Endothelial cell of umbilical vein (primary cell): ENCODE measurements around the gene LRRC42. TPM values are rescaled to one million over a fixed set of nuclear protein-coding genes. Genes with fewer than 3 reads are reported as not detected.

Experiments used
- BruUV-seq: library from RNA; stranded (reverse); fragments of 400-500 nt; replicated peaks from 2 replicates; lab custom pipeline; 2021; lab: Mats Ljungman, UMichigan
- CTCF ChIA-PET: fragments of 300-600, 350-600 bp; sonication (Branson Sonifier 250); formaldehyde crosslinking; loops from one replicate; lab custom pipeline; 2021; ENCODE audit warnings: antibody characterized with exemption, inconsistent platforms; lab: Charles Lee
- POLR2A ChIA-PET: fragments of 300-600, 350-600 bp; sonication (Branson Sonifier 250); formaldehyde crosslinking; loops from one replicate; lab custom pipeline; 2021; ENCODE audit warnings: antibody characterized with exemption, inconsistent platforms; lab: Charles Lee
- DNase-seq: peaks from one replicate; pipeline ENCODE4 v3.0.0-alpha.2; 2011; ENCODE audit warnings: low read depth, low spot score
- FAIRE-seq: peaks from 2 replicates; lab custom pipeline; 2011; peaks lifted over from hg19 to GRCh38; lab: Jason Lieb, UNC
- H2AFZ ChIP-seq: 2 replicates; pipeline ENCODE4 v1.6.0; 2012; ENCODE audit warnings: low read depth, low read length, control low read depth, inconsistent platforms
- H3K27ac ChIP-seq: 2 replicates; pipeline ENCODE4 v1.5.1; 2011; ENCODE audit warnings: low read depth, mild to moderate bottlenecking, control low read depth, low read length, moderate library complexity; ENCODE audit not compliant: insufficient read depth
- H3K27me3 ChIP-seq, 2 experiments: 2 replicates each; pipeline versions ENCODE4 v1.6.0 to v1.6.1; 2011; ENCODE audit warnings: low read length in 2 of 2, mixed read lengths in 1 of 2; ENCODE audit not compliant: control insufficient read depth in 2 of 2, insufficient read depth in 2 of 2
- H3K36me3 ChIP-seq, 2 experiments: 2 replicates in 1 of 2; 3 replicates in 1 of 2; pipeline ENCODE4 v1.5.1; 2011; ENCODE audit warnings: low read length in 2 of 2, mild to moderate bottlenecking in 1 of 2, moderate library complexity in 1 of 2; ENCODE audit not compliant: control insufficient read depth in 2 of 2, insufficient read depth in 2 of 2; ENCODE audit errors: extremely low read depth in 1 of 2
- H3K4me1 ChIP-seq: 3 replicates; pipeline ENCODE4 v1.5.1; 2011; ENCODE audit warnings: mild to moderate bottlenecking, low read length; ENCODE audit not compliant: control insufficient read depth, insufficient read depth; ENCODE audit errors: extremely low read depth
- H3K4me2 ChIP-seq: 2 replicates; pipeline ENCODE4 v1.6.1; 2011; ENCODE audit warnings: low read length, control low read depth, mixed read lengths; ENCODE audit not compliant: insufficient read depth
- H3K4me3 ChIP-seq, 3 experiments: fragments of 200-600 bp in 1 of 3; sonication (generic), shearing (Covaris generic) in 1 of 3; replicated peaks in 1 of 3; 2 replicates each; pipeline ENCODE4 v1.5.1; 2011 to 2016; ENCODE audit warnings: control low read depth in 3 of 3, low read length in 3 of 3, mild to moderate bottlenecking in 2 of 3, inconsistent platforms in 1 of 3, low read depth in 1 of 3, moderate library complexity in 1 of 3; ENCODE audit not compliant: insufficient read depth in 1 of 3
- H3K79me2 ChIP-seq: 2 replicates; pipeline ENCODE4 v1.6.0; 2012; ENCODE audit warnings: low read length, inconsistent platforms; ENCODE audit not compliant: control insufficient read depth, insufficient read depth
- H3K9ac ChIP-seq: replicated peaks from 2 replicates; pipeline ENCODE3; 2011; ENCODE audit warnings: low read length, control low read depth; ENCODE audit not compliant: insufficient read depth; ENCODE audit errors: extremely low read depth
- H3K9me1 ChIP-seq: replicated peaks from 3 replicates; pipeline ENCODE4 v1.6.0; 2011; ENCODE audit warnings: mild to moderate bottlenecking, low read length; ENCODE audit not compliant: control insufficient read depth, insufficient read depth; ENCODE audit errors: extremely low read depth
- H3K9me3 ChIP-seq: replicated peaks from 2 replicates; pipeline ENCODE4 v1.5.1; 2012; ENCODE audit warnings: low read length, inconsistent platforms; ENCODE audit not compliant: control insufficient read depth, insufficient read depth
- H4K20me1 ChIP-seq: replicated peaks from 2 replicates; pipeline ENCODE3; 2011; ENCODE audit warnings: mild to moderate bottlenecking, low read length; ENCODE audit not compliant: control insufficient read depth, insufficient read depth; ENCODE audit errors: extremely low read depth
- CTCF ChIP-seq, 2 donors: IDR thresholded peaks; 1 replicate in 1 of 2; 2 replicates in 1 of 2; pipeline ENCODE4 v1.5.1; 2011; ENCODE audit warnings: low read length in 2 of 2, mild to moderate bottlenecking in 2 of 2, moderate library complexity in 2 of 2, control low read depth in 1 of 2, inconsistent platforms in 1 of 2, low read depth in 1 of 2; ENCODE audit not compliant: insufficient read depth in 1 of 2; ENCODE audit errors: extremely low read depth in 1 of 2
- EZH2 ChIP-seq: IDR thresholded peaks from 2 replicates; pipeline ENCODE4 v1.6.1; 2012; ENCODE audit warnings: borderline replicate concordance, low read depth, mild to moderate bottlenecking, moderate library complexity, low read length, inconsistent platforms; ENCODE audit not compliant: severe bottlenecking
- FOS ChIP-seq: IDR thresholded peaks from 2 replicates; pipeline ENCODE4 v1.6.1; 2011; ENCODE audit warnings: mild to moderate bottlenecking, low read length, moderate library complexity, borderline replicate concordance; ENCODE audit not compliant: insufficient read depth
- GATA2 ChIP-seq: IDR thresholded peaks from 2 replicates; pipeline ENCODE4 v1.7.0; 2011; ENCODE audit warnings: low read depth, mild to moderate bottlenecking, moderate library complexity, mixed read lengths, low read length; ENCODE audit not compliant: insufficient read length, insufficient read depth
- JUN ChIP-seq: IDR thresholded peaks from 2 replicates; pipeline ENCODE4 v1.6.1; 2011; ENCODE audit warnings: borderline replicate concordance, low read depth; ENCODE audit not compliant: insufficient read length, insufficient read depth
- MAX ChIP-seq: IDR thresholded peaks from 2 replicates; pipeline ENCODE4 v1.6.1; 2011; ENCODE audit not compliant: insufficient read depth, insufficient read length
- MYC ChIP-seq: IDR thresholded peaks from one replicate; pipeline ENCODE4 v1.6.1; 2011; ENCODE audit warnings: mild to moderate bottlenecking, low read depth, low read length
- POLR2A ChIP-seq: IDR thresholded peaks from 2 replicates; pipeline ENCODE4 v1.6.1; 2012; ENCODE audit warnings: low read depth, mild to moderate bottlenecking, control low read depth, low read length
- POLR2AphosphoS5 ChIP-seq: IDR thresholded peaks from 2 replicates; pipeline ENCODE4 v1.6.1; 2012; ENCODE audit warnings: low read depth, mild to moderate bottlenecking, control low read depth, low read length, moderate library complexity; ENCODE audit not compliant: insufficient read depth
- dilution Hi-C: fragments of 300-500 bp; cut with MboI; formaldehyde crosslinking; loops from one replicate; pipeline ENCODE4 v1.15.0; 2019; ENCODE audit warnings: low sequenced_read_pairs; ENCODE audit not compliant: extremely low pct_ligation_motif_present
- intact Hi-C: fragments of 100-400 bp; cut with micrococcal nuclease; formaldehyde crosslinking; loops from one replicate; pipeline ENCODE4 v1.10.0; 2022
- polyA plus RNA-seq, 4 experiments: library from polyadenylated mRNA; depleted of rRNA in 3 of 4; stranded (reverse) in 3 of 4; unstranded in 1 of 4; fragments of >200 nt; gene quantifications; 2 replicates each; pipeline versions ENCODE4 v1.2.1 to v1.2.3, GENCODE V29; 2011 to 2012; ENCODE audit warnings: missing spikeins in 1 of 4
- total RNA-seq: library from RNA; stranded (reverse); gene quantifications from 2 replicates; pipeline ENCODE4 v1.2.3, GENCODE V29; 2021

LRRC42 gene
- total and polyA plus RNA-seq, 2 donors (not counting 3 experiments of a cell fraction or from before 2014, with no cell fraction given), result 25.3 to 26.1 TPM

GRCh38 chr1:53934170-53934765 is 11.9 kb upstream of the LRRC42 start:
- ChIA-PET CTCF (interaction anchor here (0.9 to 1.6 kb wide), 2 partner anchors 14 to 55 kb away, joined by 3 to 5 read pairs; no protein-coding TSS in a partner anchor), POLR2A (no interaction called here)
- no peak overlapping the region for H3K9ac ChIP-seq
- DNase-seq (no peak), FAIRE-seq (no peak)
- H3K36me3 ChIP-seq, result peaks cover 0 to 2% of the 10 kb centered on the region in 2 experiments
- H3K4me3 ChIP-seq, result no peak overlapping the region
- H2AFZ ChIP-seq, result no peak overlapping the region
- no peak overlapping the region for H3K4me2 ChIP-seq
- no peaks in the 10 kb centered on the region for H3K9me3 ChIP-seq
- TF ChIP-seq JUN (no peak), GATA2 (no peak), FOS (no peak), POLR2A (no peak), MYC (no peak), EZH2 (no peak), CTCF (IDR thresholded peaks at IDR 0.05; ENCODE audit: extremely low read depth in 1 of 2, insufficient read depth in 1 of 2, low read depth in 1 of 2, low read length in 2 of 2) (no peak), POLR2AphosphoS5 (no peak), MAX (no peak)
- no peaks in the 10 kb centered on the region for H3K27me3 ChIP-seq
- no peaks in the 10 kb centered on the region for H3K79me2 ChIP-seq
- H4K20me1 ChIP-seq, result no peaks in the 10 kb centered on the region
- dilution Hi-C loops, result no loop called here
- H3K27ac ChIP-seq, result no peak overlapping the region
- intact Hi-C loops, result no loop called here
- H3K4me1 ChIP-seq, result no peaks in the 10 kb centered on the region
- H3K9me1 ChIP-seq, result no peaks in the 10 kb centered on the region
- BruUV-seq, result no TSS peak
